IMR-90 (cell line): ENCODE results near the gene PKN3. TPM values are rescaled to one million over a fixed set of nuclear protein-coding genes. Genes with fewer than 3 reads are reported as not detected.

Source experiments
- ATAC-seq: fragments of 200-7000 bp; cut with Tn5 transposase; 2 replicates; pipeline ENCODE4 v1.9.1; 2020; ENCODE audit warnings: low read depth, mild to moderate bottlenecking, moderate library complexity
- BruUV-seq: library from RNA; stranded (reverse); fragments of 400-500 nt; replicated peaks from 2 replicates; lab custom pipeline; 2021; lab: Mats Ljungman, UMichigan
- CTCF ChIA-PET: fragments of 300-600 bp; formaldehyde crosslinking; extraction: SDS; loops from one replicate; lab custom pipeline; 2021; ENCODE audit warnings: antibody characterized with exemption; lab: Yijun Ruan, JAX
- POLR2A ChIA-PET: fragments of 300-600 bp; sonication (Branson Sonifier 250); formaldehyde crosslinking; loops from one replicate; lab custom pipeline; 2022; ENCODE audit warnings: antibody characterized with exemption; ENCODE audit not compliant: unreplicated experiment; lab: Charles Lee
- DNase-seq: peaks from one replicate; pipeline ENCODE4 v3.0.0; 2013
- H2AFZ ChIP-seq: replicated peaks from 2 replicates; pipeline ENCODE3; 2013; ENCODE audit warnings: low read length, mild to moderate bottlenecking; ENCODE audit not compliant: poor library complexity
- H2AK5ac ChIP-seq: 2 replicates; pipeline ENCODE4 v1.6.1; 2013; ENCODE audit warnings: low read depth, low read length, inconsistent platforms
- H2AK9ac ChIP-seq: replicated peaks from 2 replicates; pipeline ENCODE3; 2013; ENCODE audit warnings: mild to moderate bottlenecking, low read depth, low read length, moderate library complexity; ENCODE audit not compliant: poor library complexity
- H2BK120ac ChIP-seq: 2 replicates; pipeline ENCODE4 v1.6.1; 2013; ENCODE audit warnings: low read depth, low read length, inconsistent platforms
- H2BK15ac ChIP-seq: 3 replicates; pipeline ENCODE4 v1.6.1; 2013; ENCODE audit warnings: low read depth, low read length, inconsistent platforms
- H2BK20ac ChIP-seq: 2 replicates; pipeline ENCODE4 v1.6.1; 2013; ENCODE audit warnings: low read depth, mild to moderate bottlenecking, inconsistent platforms, low read length, moderate library complexity
- H2BK5ac ChIP-seq: 2 replicates; pipeline ENCODE4 v1.6.1; 2013; ENCODE audit warnings: mild to moderate bottlenecking, low read depth, low read length, inconsistent platforms; ENCODE audit not compliant: poor library complexity, severe bottlenecking
- H3K14ac ChIP-seq: replicated peaks from 2 replicates; pipeline ENCODE4 v1.6.1; 2013; ENCODE audit warnings: low read depth, low read length, inconsistent platforms
- H3K18ac ChIP-seq: 2 replicates; pipeline ENCODE4 v1.6.1; 2013; ENCODE audit warnings: low read depth, low read length, control low read depth
- H3K23ac ChIP-seq: 2 replicates; pipeline ENCODE4 v1.6.1; 2013; ENCODE audit warnings: low read depth, low read length, inconsistent platforms
- H3K27ac ChIP-seq: 2 replicates; pipeline ENCODE4 v1.5.1; 2013; ENCODE audit warnings: mild to moderate bottlenecking, control low read depth, low read length; ENCODE audit not compliant: insufficient read depth
- H3K27me3 ChIP-seq: 2 replicates; pipeline ENCODE4 v1.6.1; 2013; ENCODE audit warnings: low read length; ENCODE audit not compliant: control insufficient read depth, insufficient read depth
- H3K36me3 ChIP-seq: 2 replicates; pipeline ENCODE4 v1.6.1; 2013; ENCODE audit warnings: low read length, mixed read lengths; ENCODE audit not compliant: control insufficient read depth, insufficient read depth
- H3K4ac ChIP-seq: 2 replicates; pipeline ENCODE4 v1.6.1; 2013; ENCODE audit warnings: low read depth, low read length, inconsistent platforms
- H3K4me1 ChIP-seq: 2 replicates; pipeline ENCODE4 v1.6.1; 2013; ENCODE audit warnings: low read length, mixed read lengths; ENCODE audit not compliant: control insufficient read depth, insufficient read depth
- H3K4me2 ChIP-seq: 2 replicates; pipeline ENCODE4 v1.6.1; 2013; ENCODE audit warnings: low read depth, mild to moderate bottlenecking, control low read depth, low read length, moderate library complexity
- H3K4me3 ChIP-seq: 2 replicates; pipeline ENCODE4 v1.5.1; 2013; ENCODE audit warnings: low read depth, mild to moderate bottlenecking, control low read depth, low read length, moderate library complexity; ENCODE audit not compliant: insufficient read depth
- H3K56ac ChIP-seq: 2 replicates; pipeline ENCODE4 v1.6.1; 2013; ENCODE audit warnings: low read length, inconsistent platforms; ENCODE audit not compliant: insufficient read depth; ENCODE audit errors: extremely low read depth
- H3K79me1 ChIP-seq, 2 experiments: 2 replicates each; pipeline ENCODE4 v1.6.1; 2013; ENCODE audit warnings: low read length in 2 of 2, inconsistent platforms in 1 of 2, low read depth in 1 of 2
- H3K9ac ChIP-seq: 2 replicates; pipeline ENCODE4 v1.6.1; 2013; ENCODE audit warnings: low read depth, low read length, control low read depth
- H3K9me1 ChIP-seq: 2 replicates; pipeline ENCODE4 v1.6.1; 2013; ENCODE audit warnings: low read length, inconsistent platforms; ENCODE audit not compliant: insufficient read depth
- H3K9me3 ChIP-seq: 2 replicates; pipeline ENCODE4 v1.6.1; 2013; ENCODE audit warnings: low read length; ENCODE audit not compliant: control insufficient read depth, insufficient read depth
- H4K20me1 ChIP-seq: 2 replicates; pipeline ENCODE4 v1.6.1; 2013; ENCODE audit warnings: low read length, inconsistent platforms; ENCODE audit not compliant: insufficient read depth
- H4K5ac ChIP-seq: 2 replicates; pipeline ENCODE4 v1.6.1; 2013; ENCODE audit warnings: mild to moderate bottlenecking, low read depth, low read length, control low read depth
- H4K8ac ChIP-seq, 2 experiments: 2 replicates each; pipeline ENCODE4 v1.6.1; 2013; ENCODE audit warnings: low read depth in 2 of 2, low read length in 2 of 2, control low read depth in 1 of 2, inconsistent platforms in 1 of 2
- H4K91ac ChIP-seq: 2 replicates; pipeline ENCODE4 v1.6.1; 2013; ENCODE audit warnings: low read depth, low read length, inconsistent platforms; ENCODE audit not compliant: insufficient read depth
- CEBPB ChIP-seq: IDR thresholded peaks from 2 replicates; pipeline ENCODE4 v1.6.1; 2012; ENCODE audit warnings: low read depth, low read length, improper control_type of control experiment
- CHD1 ChIP-seq: IDR thresholded peaks from 2 replicates; pipeline ENCODE4 v1.6.1; 2012; ENCODE audit warnings: low read depth, low read length, improper control_type of control experiment
- CTCF ChIP-seq: conservative IDR thresholded peaks from 2 replicates; pipeline ENCODE4 v1.5.1; 2012; ENCODE audit warnings: mild to moderate bottlenecking, low read depth, low read length, improper control_type of control experiment
- ELK1 ChIP-seq: fragments of 150-350 bp; IDR thresholded peaks from 2 replicates; pipeline ENCODE4 v1.6.1; 2016; ENCODE audit warnings: low read depth, mild to moderate bottlenecking, low read length, moderate library complexity, borderline replicate concordance
- FOS ChIP-seq: fragments of 150-350 bp; IDR thresholded peaks from 2 replicates; pipeline ENCODE4 v1.6.1; 2016; ENCODE audit warnings: low read depth, low read length
- MAFK ChIP-seq: IDR thresholded peaks from 2 replicates; pipeline ENCODE4 v1.6.1; 2012; ENCODE audit warnings: low read depth, low read length, improper control_type of control experiment
- MXI1 ChIP-seq: IDR thresholded peaks from 2 replicates; pipeline ENCODE4 v1.6.1; 2012; ENCODE audit warnings: low read depth, mild to moderate bottlenecking, low read length, moderate library complexity, borderline replicate concordance
- POLR2A ChIP-seq: IDR thresholded peaks from 2 replicates; pipeline ENCODE4 v1.6.1; 2012; ENCODE audit warnings: mild to moderate bottlenecking, low read depth, low read length
- SMC3 ChIP-seq: fragments of 150-350 bp; IDR thresholded peaks from 2 replicates; pipeline ENCODE4 v1.6.1; 2016; ENCODE audit warnings: low read depth, mild to moderate bottlenecking, antibody characterized with exemption, low read length, moderate library complexity
- WGBS, 2 experiments: methylation state at CpG; one replicate each; pipeline versions ENCODE4 v1.1.5 to v1.1.7; 2013; ENCODE audit warnings: missing lambda C conversion rate in 2 of 2; ENCODE audit not compliant: insufficient read length in 1 of 2; ENCODE audit errors: extremely low coverage in 2 of 2; 5-methylcytosine and 5-hydroxymethylcytosine counted together
- dilution Hi-C: fragments of 300-500 bp; cut with HindIII; formaldehyde crosslinking; loops from one replicate; pipeline ENCODE4 v1.14.3; 2018; ENCODE audit warnings: low sequenced_read_pairs; ENCODE audit not compliant: unreplicated experiment
- in situ Hi-C: fragments of 300-500 bp; cut with MboI; formaldehyde crosslinking; loops from 3 replicates; pipeline ENCODE4 v1.14.3; 2019; ENCODE audit warnings: low sequenced_read_pairs, inconsistent platforms, mixed read lengths
- intact Hi-C: fragments of 100-400 bp; cut with micrococcal nuclease; formaldehyde crosslinking; loops from 2 replicates; pipeline ENCODE4 v1.10.0; 2022
- polyA plus RNA-seq, 3 experiments: library from polyadenylated mRNA; depleted of rRNA; stranded (reverse); fragments of >200 nt; gene quantifications; 2 replicates each; pipeline ENCODE4 v1.2.3, GENCODE V29; 2012; ENCODE audit warnings: low replicate concordance in 1 of 3
- total RNA-seq: library from RNA; depleted of rRNA; stranded (reverse); fragments of >200 nt; gene quantifications from 2 replicates; pipeline ENCODE4 v1.2.3, GENCODE V29; 2012

PKN3 gene
- total and polyA plus RNA-seq, 2 of the 4 experiments (the other 2 are of a cell fraction) = 1.6 to 3.8 TPM

GRCh38 chr9:128753627-128754026, 51.3 kb downstream of the PKN3 start:
- no peaks in the 10 kb centered on the region for H3K4me1 ChIP-seq
- BruUV-seq = no TSS peak
- in situ Hi-C loops (no loop called here), dilution Hi-C loops (no loop called here), intact Hi-C loops (no loop called here)
- H3K18ac ChIP-seq = no peak overlapping the region
- TF ChIP-seq MAFK = no peak
- no peak for TF ChIP-seq CHD1
- no peak for TF ChIP-seq CEBPB
- TF ChIP-seq FOS = no peak
- no peak for TF ChIP-seq POLR2A
- no peak for TF ChIP-seq SMC3
- no peak for TF ChIP-seq ELK1
- TF ChIP-seq CTCF = no peak
- no peak for TF ChIP-seq MXI1
- H3K27ac ChIP-seq = no peak overlapping the region
- H3K9me3 ChIP-seq = no peaks in the 10 kb centered on the region
- H2AK9ac ChIP-seq = no peak overlapping the region
- ATAC-seq (no peak), DNase-seq (no peak)
- peaks cover 13 to 18% of the 10 kb centered on the region in 2 experiments; a peak in 3 of 4 replicates for H3K79me1 ChIP-seq
- H2BK5ac ChIP-seq = no peak overlapping the region
- no peaks in the 10 kb centered on the region for H3K27me3 ChIP-seq
- no peak overlapping the region for H4K91ac ChIP-seq
- H4K5ac ChIP-seq = no peak overlapping the region
- peaks cover 42% of the 10 kb centered on the region for H3K36me3 ChIP-seq
- no peak overlapping the region for H2BK120ac ChIP-seq
- H3K4me2 ChIP-seq = no peak overlapping the region
- no peak overlapping the region for H3K9ac ChIP-seq
- no peak overlapping the region for H3K56ac ChIP-seq
- H3K4ac ChIP-seq = no peak overlapping the region
- WGBS, 2 experiments = 94% methylated on average over 5 of the region's 16 CpGs; no CpG with 5 or more reads in 1 of the 2 experiments
- H2BK15ac ChIP-seq = no peak overlapping the region
- H3K23ac ChIP-seq = no peak overlapping the region
- no peaks in the 10 kb centered on the region for H4K20me1 ChIP-seq
- no peak overlapping the region for H2AFZ ChIP-seq
- peaks cover 4% of the 10 kb centered on the region; the same call in 1 of the 2 replicates for H3K9me1 ChIP-seq
- H3K4me3 ChIP-seq = no peak overlapping the region
- H3K14ac ChIP-seq = no peak overlapping the region
- ChIA-PET POLR2A (no interaction called here), CTCF (no interaction called here)
- no peak overlapping the region for H2BK20ac ChIP-seq
- H4K8ac ChIP-seq = no peak overlapping the region
- H2AK5ac ChIP-seq = no peak overlapping the region
